ENCODE measurements around the gene IFITM5.

DNA sequence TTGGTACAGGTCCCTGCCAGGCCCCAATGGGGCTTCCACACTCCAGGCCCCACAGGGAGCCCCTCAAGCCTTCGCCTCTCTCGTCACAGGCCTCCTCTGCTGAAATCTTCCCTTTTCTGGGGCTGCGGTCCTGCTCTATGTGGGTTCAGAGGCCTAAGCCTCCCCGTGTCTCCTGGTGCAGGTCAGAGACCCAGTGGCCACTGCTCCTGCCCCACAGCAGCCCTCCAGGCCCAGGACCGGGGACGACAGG is 27.2 kb upstream of the IFITM5 start:
- TF ChIP-seq MXI1 (IDR thresholded peaks at IDR 0.05; ENCODE audit: borderline replicate concordance, low read depth, low read length) (no peak), CTCF (conservative IDR thresholded peaks at IDR 0.05; ENCODE audit: low read depth, low read length) (no peak), RAD21 (IDR thresholded peaks at IDR 0.05; ENCODE audit: low read length) (no peak), SMC3 (IDR thresholded peaks at IDR 0.05; ENCODE audit: low read depth, low read length) (no peak), BHLHE40 (IDR thresholded peaks at IDR 0.05; ENCODE audit: low read depth, low read length) (no peak), POLR2A (IDR thresholded peaks at IDR 0.05; ENCODE audit: low read depth, low read length) (no peak), CEBPB (IDR thresholded peaks at IDR 0.05; ENCODE audit: low read depth, low read length) (no peak)
